DND-41 (cell line): ENCODE data around the gene TLE1.

Experiments used
- EZH2 ChIP-seq: IDR thresholded peaks from 3 replicates; pipeline ENCODE4 v1.6.1; 2012; ENCODE audit warnings: borderline replicate concordance, low read depth, mild to moderate bottlenecking, moderate library complexity, low read length, inconsistent platforms; ENCODE audit not compliant: severe bottlenecking
- TF ChIP-seq, protein P1 (sequence below): IDR thresholded peaks from 2 replicates; pipeline ENCODE4 v1.5.1; 2012; ENCODE audit warnings: borderline replicate concordance, low read length, moderate library complexity, mild to moderate bottlenecking; ENCODE audit not compliant: poor library complexity, severe bottlenecking; ENCODE audit errors: extremely low read depth

GRCh38 chr9:81575956-81576355 is 113.4 kb downstream of the TLE1 start:
- TF ChIP-seq, protein P1, sequence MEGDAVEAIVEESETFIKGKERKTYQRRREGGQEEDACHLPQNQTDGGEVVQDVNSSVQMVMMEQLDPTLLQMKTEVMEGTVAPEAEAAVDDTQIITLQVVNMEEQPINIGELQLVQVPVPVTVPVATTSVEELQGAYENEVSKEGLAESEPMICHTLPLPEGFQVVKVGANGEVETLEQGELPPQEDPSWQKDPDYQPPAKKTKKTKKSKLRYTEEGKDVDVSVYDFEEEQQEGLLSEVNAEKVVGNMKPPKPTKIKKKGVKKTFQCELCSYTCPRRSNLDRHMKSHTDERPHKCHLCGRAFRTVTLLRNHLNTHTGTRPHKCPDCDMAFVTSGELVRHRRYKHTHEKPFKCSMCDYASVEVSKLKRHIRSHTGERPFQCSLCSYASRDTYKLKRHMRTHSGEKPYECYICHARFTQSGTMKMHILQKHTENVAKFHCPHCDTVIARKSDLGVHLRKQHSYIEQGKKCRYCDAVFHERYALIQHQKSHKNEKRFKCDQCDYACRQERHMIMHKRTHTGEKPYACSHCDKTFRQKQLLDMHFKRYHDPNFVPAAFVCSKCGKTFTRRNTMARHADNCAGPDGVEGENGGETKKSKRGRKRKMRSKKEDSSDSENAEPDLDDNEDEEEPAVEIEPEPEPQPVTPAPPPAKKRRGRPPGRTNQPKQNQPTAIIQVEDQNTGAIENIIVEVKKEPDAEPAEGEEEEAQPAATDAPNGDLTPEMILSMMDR: no peak
- TF ChIP-seq EZH2: no peak
